A673 (cell line): Measurements from ENCODE around the gene ENOPH1.

Source experiments
- CTCF ChIP-seq: fragments of 300-800, 200-600 bp; sonication (generic); conservative IDR thresholded peaks from 2 replicates; pipeline ENCODE4 v1.5.1; 2017; ENCODE audit warnings: low read depth, mild to moderate bottlenecking, antibody characterized with exemption, low read length, moderate library complexity, mixed read lengths
- EZH2 ChIP-seq: fragments of 200-600 bp; sonication (generic); IDR thresholded peaks from 2 replicates; pipeline ENCODE4 v1.6.1; 2017; ENCODE audit warnings: borderline replicate concordance, low read depth, mild to moderate bottlenecking, mixed read lengths, antibody characterized with exemption, low read length; ENCODE audit not compliant: poor library complexity, severe bottlenecking

DNA sequence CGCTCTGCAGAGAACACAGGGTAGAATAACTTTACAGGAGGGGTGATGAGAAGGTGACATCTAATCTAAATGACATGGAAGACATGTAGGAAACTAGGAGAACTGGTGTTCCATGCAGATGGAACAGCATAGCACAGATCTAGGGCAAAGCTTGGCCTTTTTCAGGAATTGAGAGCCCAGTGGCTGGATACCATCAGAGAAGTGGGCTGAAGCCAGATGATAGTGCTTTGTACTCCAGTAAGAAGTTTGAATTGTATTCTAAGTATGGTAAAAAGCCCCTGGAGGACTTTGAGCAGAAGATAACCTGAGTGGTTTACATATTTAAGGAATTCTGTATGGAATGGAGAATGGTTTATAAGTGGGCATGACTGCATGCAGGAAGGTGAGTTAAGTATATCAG is 32.8 kb downstream of the ENOPH1 start:
- no peak for TF ChIP-seq CTCF
- TF ChIP-seq EZH2, result no peak
